Stimulated activated CD8-positive, alpha-beta memory T cell treated with anti-CD3 and anti-CD28 coated beads, Interleukin-4, amount 100 ng/mL, for 48 hours (primary cell): Measurements from ENCODE around the gene RASGEF1B.
A peak's percentile ranks its signal among the peaks of the same experiment; 100 is the strongest.

ENCODE experiments used
- DNase-seq: peaks from one replicate; pipeline ENCODE4 v3.0.0-alpha.2; 2020

RASGEF1B gene

DNA sequence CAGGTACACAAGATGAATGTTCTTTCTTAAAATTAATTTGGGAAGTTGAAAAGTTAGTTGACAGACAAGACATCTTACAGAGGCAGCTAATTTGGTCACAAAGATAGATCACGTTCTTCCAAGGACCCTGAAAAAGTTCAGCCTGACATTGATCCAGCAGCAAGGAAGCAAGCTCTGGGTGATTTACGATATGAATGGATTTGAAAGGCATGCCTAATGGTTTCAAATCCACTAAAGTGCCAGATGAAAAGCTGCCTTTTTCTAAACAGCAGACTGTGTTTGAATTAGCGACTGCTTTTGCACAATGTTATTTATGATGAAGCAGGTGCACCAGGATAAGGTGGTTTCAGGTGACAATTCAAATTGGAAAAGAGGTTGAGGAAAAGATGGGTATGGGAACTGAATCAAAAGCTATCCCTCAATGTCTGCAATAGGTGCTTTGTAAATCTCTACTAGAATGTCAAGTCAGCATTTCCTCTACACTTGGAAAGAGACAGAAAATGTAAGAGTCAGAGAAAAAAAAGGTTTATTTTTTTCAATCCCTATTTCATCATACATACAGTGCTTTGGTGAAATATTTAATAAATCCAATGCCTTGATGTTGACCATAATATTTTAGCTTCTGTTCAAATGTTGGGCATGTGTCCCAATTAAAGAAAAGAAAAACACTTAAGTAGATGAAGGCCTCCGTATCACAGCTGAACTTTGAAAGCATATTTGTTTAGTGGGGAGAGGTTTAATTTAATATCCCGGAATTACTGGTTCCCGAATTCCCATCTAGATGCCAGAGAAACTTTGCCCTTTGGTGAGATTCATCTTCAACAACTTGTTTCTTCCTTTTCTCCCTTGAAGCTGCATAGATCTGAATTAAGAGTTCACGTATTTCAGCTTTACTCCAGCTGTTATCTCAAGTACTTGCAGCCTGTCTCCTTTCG, 6.0 kb downstream of the RASGEF1B start:
- no peak for DNase-seq

GRCh38 chr4:81460834-81461233, 10.9 kb downstream of the RASGEF1B start:
- DNase-seq: no peak

DNA sequence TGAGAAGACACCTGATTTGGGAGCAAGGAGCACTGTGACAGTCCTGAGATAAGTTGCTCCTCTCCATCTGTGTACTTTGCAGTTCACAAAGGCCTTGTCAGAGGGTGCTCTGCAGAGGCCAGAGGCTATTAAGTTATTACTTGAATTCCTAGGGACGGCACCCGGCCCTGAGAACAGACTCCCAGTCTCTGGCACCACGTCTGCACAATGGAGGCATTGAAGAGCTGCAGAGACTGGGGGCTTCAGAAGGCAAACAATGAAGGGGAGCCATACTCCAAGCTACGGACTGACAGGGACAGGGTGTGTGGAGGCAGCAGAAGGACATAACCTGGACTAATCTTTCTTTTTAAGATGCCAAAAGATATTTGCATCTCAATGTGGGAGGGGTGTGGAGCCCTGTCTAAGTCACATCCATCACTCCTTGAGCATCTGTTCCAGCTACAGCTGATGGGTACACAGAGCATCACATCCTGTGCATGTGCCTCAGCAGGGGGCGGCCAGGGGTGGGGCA, 11.5 kb downstream of the RASGEF1B start:
- DNase-seq: no peak

- DNase-seq: no peak
These were observed 12.5 kb downstream of the RASGEF1B start for GRCh38 chr4:81459228-81459627.

DNA sequence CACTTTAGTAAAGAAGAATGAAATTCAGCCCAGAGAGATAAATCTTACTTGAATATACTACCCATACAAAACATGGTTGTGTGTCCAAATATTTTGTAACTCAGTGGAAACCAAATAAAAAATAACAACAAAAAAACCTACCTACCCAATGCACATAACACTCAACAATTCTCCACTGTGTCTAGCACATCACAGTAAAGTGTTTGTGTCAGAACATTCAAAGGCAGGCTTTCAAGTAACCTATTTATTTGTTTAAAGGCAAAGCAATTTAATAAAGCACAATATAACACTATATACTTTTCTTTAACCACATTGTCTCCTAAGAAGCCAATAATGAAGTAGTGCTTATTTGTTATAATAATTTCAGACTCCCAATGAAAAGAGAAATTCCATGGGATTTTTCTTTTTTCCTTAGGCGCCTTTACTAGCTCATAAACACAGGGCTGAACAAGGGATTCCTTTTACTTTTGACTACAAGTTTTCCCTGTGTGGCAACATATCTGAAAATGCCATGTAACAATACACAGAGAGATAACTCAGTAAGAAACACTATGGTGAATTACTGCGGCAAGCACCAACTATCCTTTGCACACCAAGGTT, 13.7 kb downstream of the RASGEF1B start:
- DNase-seq: no peak

DNA sequence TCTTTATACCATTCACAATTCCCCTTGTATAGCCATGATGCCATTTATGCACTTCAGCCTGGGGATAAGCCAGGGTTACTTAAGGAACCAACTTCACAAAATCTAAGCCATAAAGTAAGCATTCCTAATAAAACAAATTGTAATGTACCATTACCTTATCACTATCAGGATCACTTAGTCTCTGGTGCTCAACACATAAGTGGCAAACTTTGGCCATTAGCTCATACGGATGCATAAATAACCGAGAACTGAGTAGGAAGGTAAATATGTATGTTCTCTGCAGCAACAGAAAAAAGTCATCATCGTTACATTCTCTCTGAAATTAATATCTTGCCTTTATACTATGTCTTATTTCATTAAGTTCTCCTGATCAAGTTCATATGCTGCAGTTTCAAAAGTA, 14.4 kb downstream of the RASGEF1B start:
- no peak for DNase-seq

- DNase-seq: no peak
These were observed 15.8 kb downstream of the RASGEF1B start for GRCh38 chr4:81455897-81456296.

DNA sequence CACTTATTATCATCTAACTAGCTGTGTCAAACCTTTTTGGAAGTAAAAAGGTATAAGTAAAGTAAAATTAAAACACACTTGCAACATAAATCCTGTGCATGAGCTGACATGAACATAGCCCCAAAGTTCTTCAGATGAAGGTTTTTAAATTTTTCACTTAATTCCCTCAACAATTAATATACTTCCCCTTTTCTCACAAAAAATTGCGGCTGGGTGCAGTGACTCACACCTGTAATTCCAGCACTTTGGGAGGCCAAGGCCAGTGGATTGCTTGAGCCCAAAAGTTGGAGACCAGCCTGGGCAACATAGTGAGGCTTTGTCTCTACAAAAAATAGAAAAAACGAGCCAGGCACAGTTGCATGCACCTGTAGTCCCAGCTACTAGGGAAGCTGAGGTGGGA, 16.8 kb downstream of the RASGEF1B start:
- no peak for DNase-seq

DNA sequence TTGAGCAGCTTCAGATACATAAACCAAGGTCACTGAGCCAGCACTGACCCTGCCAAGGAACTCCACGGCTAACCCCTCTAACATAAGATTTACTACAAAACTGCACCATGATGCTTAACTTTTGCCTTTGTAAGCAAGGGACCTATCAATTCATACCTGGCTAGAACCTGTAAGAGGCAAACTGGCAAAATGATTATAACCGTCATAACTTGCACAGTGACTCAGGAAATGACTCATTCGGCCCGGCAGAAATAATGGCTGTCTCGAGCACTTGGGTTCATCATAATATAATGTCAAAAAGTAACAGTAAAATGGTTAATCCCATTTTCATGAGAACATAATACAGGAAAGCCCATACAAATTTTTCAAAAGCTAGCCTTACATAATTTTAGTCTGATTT, 17.2 kb downstream of the RASGEF1B start:
- peak; percentile 45 for DNase-seq

GRCh38 chr4:81453024-81453423, 18.7 kb downstream of the RASGEF1B start:
- DNase-seq: no peak

- no peak for DNase-seq
These were observed 19.2 kb downstream of the RASGEF1B start for GRCh38 chr4:81452452-81453006.

DNA sequence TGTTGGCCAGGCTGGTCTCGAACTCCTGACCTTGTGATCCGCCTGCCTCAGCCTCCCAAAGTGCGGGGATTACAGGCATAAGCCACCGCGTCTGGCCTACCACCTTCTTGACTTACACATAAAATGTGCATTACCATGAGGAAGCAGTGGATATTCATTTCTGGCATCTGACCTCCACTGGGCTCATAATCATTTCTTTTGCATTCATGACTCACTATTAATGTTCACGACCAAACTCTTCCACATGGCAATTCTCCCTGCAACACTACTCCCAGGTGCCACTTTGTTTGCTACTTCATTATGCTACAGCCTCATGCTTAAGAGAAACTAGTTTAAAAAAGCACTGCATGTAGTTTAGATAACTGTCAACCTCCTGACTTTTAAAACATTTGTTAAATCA, 22.7 kb downstream of the RASGEF1B start:
- DNase-seq: no peak

GRCh38 chr4:81447566-81448229, 24.0 kb downstream of the RASGEF1B start:
- DNase-seq: no peak

- DNase-seq: no peak
These were observed 25.1 kb downstream of the RASGEF1B start for GRCh38 chr4:81446634-81447033.

DNA sequence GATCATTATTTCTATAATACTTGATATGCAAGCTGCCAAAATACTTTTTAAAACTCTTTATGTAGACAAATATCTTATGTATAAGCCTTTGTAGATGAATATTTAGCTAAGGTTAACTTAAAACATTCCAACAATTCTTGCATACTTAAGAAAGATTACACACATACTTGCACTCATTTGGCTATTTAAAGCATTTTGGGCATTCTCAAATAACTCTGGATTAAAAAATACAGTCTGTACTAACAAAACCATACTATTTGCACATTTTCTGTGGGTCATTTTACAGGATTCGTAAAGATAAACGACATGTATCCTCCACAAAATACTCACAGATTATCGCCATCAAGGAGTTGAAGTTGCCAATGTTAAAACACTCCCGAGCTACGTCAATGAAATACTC, 26.5 kb downstream of the RASGEF1B start:
- DNase-seq: no peak

- DNase-seq: no peak
These were observed 29.1 kb downstream of the RASGEF1B start for GRCh38 chr4:81442484-81443085.

DNA sequence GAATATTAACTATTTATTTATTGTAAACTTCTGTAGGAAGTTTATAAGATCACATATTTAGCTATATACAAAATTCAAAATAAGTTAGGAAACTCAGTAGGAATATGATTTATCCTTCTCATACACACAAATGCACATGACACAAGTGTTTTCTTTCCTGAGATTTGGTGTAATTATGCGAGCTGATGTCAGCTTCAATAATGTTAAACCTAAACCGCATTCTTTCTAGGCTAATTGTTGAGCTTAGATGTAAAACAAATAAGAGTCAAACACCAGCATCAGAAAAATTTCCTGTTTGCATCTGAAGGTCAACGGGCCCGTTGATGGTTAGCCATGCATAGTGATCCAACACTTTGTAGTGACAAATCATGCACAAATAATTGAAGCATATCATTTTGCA, 30.8 kb downstream of the RASGEF1B start:
- no peak for DNase-seq

DNA sequence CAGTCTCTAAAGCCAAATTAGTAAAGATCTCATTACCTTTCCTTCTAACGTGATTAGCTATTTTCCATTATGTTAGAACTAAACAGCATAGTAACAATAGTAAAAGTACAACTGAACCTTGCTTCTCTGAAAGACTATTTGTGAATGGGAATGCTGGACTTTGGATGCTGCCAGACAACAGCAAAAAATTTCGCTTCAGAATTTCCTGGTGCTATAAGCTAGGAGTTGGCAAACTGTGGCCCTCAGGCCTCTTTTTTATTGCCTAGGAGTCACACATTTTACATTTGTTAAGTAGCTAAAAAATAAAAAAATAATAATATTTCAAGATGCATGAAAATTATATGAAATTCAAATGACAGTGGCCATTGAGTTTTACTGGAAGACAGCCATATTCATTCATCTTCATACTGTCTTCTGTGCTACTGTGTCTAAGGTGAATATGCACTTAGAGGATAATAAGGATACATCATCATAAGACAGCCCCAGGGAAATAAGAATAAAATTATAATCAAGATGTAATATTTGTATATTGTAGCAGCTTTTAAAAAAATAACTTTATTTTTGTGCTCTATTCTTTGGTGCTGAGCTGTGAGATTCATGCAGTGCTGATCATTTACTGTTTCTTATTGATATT, 34.6 kb downstream of the RASGEF1B start:
- no peak for DNase-seq

DNA sequence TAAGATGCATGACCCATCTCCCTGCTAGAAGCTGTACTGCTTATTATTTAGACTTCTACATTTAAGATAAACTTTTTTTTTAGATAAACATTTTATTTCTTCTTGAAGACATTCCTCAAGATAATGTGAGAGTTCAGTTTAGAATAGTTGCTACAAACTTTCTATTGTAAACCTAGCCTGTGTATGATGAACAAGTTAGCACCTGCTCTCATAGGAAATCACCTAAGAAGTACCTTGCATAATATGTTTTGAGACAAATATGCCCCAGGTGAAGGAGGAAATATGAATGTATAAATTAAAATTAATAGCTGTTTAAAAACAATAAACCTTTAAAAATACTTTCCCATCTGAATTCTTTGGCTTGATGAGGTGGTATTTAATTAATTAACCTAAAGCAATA, 35.6 kb downstream of the RASGEF1B start:
- no peak for DNase-seq

- no peak for DNase-seq
These were observed 38.9 kb downstream of the RASGEF1B start for GRCh38 chr4:81432825-81433224.

- DNase-seq: no peak
These were observed 39.7 kb downstream of the RASGEF1B start for GRCh38 chr4:81431971-81432370.

GRCh38 chr4:81429607-81430006, 42.1 kb downstream of the RASGEF1B start:
- DNase-seq: no peak
